GM12878 (cell line): ENCODE data around the gene HMCN1. TPM values are rescaled to one million over a fixed set of nuclear protein-coding genes. Genes with fewer than 3 reads are reported as not detected.

ENCODE experiments used
- ATF7 ChIP-seq: fragments of 450-650 bp; IDR thresholded peaks from 2 replicates; pipeline ENCODE4 v1.6.1; 2016; ENCODE audit warnings: low read depth, mild to moderate bottlenecking
- EGR1 ChIP-seq, 2 experiments: IDR thresholded peaks; 1 replicate in 1 of 2; 2 replicates in 1 of 2; pipeline ENCODE4 v1.6.1; 2011 to 2012; ENCODE audit warnings: low read depth in 2 of 2, low read length in 2 of 2, borderline replicate concordance in 1 of 2, mild to moderate bottlenecking in 1 of 2, moderate library complexity in 1 of 2
- ELK1 ChIP-seq: IDR thresholded peaks from 2 replicates; pipeline ENCODE4 v1.6.1; 2012; ENCODE audit warnings: low read depth, low read length, improper control_type of control experiment
- JUND ChIP-seq: IDR thresholded peaks from 2 replicates; pipeline ENCODE4 v1.6.1; 2012; ENCODE audit warnings: low read depth, mild to moderate bottlenecking, low read length, improper control_type of control experiment, moderate library complexity
- MAX ChIP-seq: IDR thresholded peaks from 2 replicates; pipeline ENCODE4 v1.6.1; 2012; ENCODE audit warnings: low read depth, low read length, improper control_type of control experiment
- MLLT1 ChIP-seq: fragments of 450-650 bp; IDR thresholded peaks from 2 replicates; pipeline ENCODE4 v1.6.1; 2016; ENCODE audit warnings: mild to moderate bottlenecking
- PKNOX1 ChIP-seq: fragments of 450-650 bp; IDR thresholded peaks from 2 replicates; pipeline ENCODE4 v1.6.1; 2016; ENCODE audit warnings: mild to moderate bottlenecking
- PML ChIP-seq: IDR thresholded peaks from 2 replicates; pipeline ENCODE4 v1.6.1; 2012; ENCODE audit warnings: low read length, inconsistent platforms
- RELB ChIP-seq: fragments of 450-650 bp; IDR thresholded peaks from 2 replicates; pipeline ENCODE4 v1.6.1; 2017; ENCODE audit warnings: low read depth, mild to moderate bottlenecking, moderate library complexity
- SRF ChIP-seq, 2 experiments: IDR thresholded peaks; 2 replicates each; pipeline ENCODE4 v1.6.1; 2011; ENCODE audit warnings: low read depth in 2 of 2, low read length in 2 of 2, mild to moderate bottlenecking in 1 of 2, moderate library complexity in 1 of 2
- polyA plus RNA-seq, 11 experiments: library from polyadenylated mRNA; depleted of rRNA in 4 of 11; unstranded in 6 of 11; stranded (reverse) in 5 of 11; fragments of >200 nt; fragmentation: Nextera tagmentation in 4 of 11; fragmentation: Illumina TruSeq in 1 of 11; extraction: Ambion mirVana in 4 of 11; extraction: Trizol in 1 of 11; gene quantifications; 1 replicate in 1 of 11; 2 replicates in 10 of 11; pipeline versions ENCODE4 v1.2.1 to v1.2.3, GENCODE V29; 2011 to 2016; ENCODE audit warnings: inconsistent platforms in 2 of 11, missing spikeins in 2 of 11, low read depth in 1 of 11
- total RNA-seq, 4 experiments: library from RNA; depleted of rRNA in 3 of 4; stranded (reverse); fragments of >200 nt in 3 of 4; fragmentation: Illumina TruSeq in 1 of 4; extraction: Trizol in 1 of 4; gene quantifications; 2 replicates each; pipeline versions ENCODE4 v1.2.1 to v1.2.3, GENCODE V29; 2013 to 2021

The HMCN1 gene
- total and polyA plus RNA-seq, 10 of the 15 experiments (the other 5 are each of a cell fraction or from before 2014, with no cell fraction given), result under 0.01 to 0.07 TPM; not detected in 8

- TF ChIP-seq EGR1 (IDR thresholded peaks at IDR 0.05; ENCODE audit: borderline replicate concordance in 1 of 2, low read depth in 2 of 2, low read length in 2 of 2) (no peak), ELK1 (no peak), ATF7 (no peak), PKNOX1 (no peak), JUND (no peak), SRF (IDR thresholded peaks at IDR 0.05; ENCODE audit: low read depth in 2 of 2, low read length in 2 of 2) (no peak), PML (no peak), MAX (no peak), RELB (no peak), MLLT1 (no peak)
- TF ChIP-seq, all 136 proteins: peak for 0
Observed at GRCh38 chr1:185788386-185788785, 54.2 kb downstream of the HMCN1 start (continued).
